Transverse colon (tissue), 3 donors: ENCODE data around the gene RICTOR.

Experiments used
- EP300 ChIP-seq: sonication (generic); formaldehyde crosslinking; IDR thresholded peaks from one replicate; pipeline ENCODE4 v1.6.1; 2017; ENCODE audit warnings: antibody characterized with exemption, low read depth
- TF ChIP-seq, protein P1 (sequence below), 5 experiments: fragments of 200-600 bp in 3 of 5; fragments of 450-650 bp in 2 of 5; sonication (generic) in 3 of 5; IDR thresholded peaks; 1 replicate in 2 of 5; 2 replicates in 3 of 5; pipeline ENCODE4 v1.5.1; 2016 to 2017; ENCODE audit warnings: antibody characterized with exemption in 5 of 5, inconsistent platforms in 3 of 5, mild to moderate bottlenecking in 2 of 5, moderate library complexity in 1 of 5

DNA sequence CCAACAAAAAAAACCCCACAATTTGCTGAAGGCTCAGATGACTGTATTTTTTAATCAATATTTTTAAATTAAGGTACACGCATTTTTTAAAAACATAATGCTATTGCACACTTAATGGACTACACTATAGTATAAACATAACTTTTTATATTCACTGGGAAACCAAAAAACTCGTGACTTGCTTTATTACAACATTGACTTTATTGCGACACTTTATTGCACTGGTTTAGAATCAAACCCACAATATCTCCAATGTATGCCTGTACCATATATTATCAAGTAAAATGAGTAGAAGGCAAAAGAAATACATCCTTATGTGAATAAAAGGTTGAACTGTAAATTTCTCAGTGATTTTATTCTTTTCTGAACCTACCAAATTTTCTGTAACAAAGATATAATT is 53.7 kb downstream of the RICTOR start:
- TF ChIP-seq, protein P1, sequence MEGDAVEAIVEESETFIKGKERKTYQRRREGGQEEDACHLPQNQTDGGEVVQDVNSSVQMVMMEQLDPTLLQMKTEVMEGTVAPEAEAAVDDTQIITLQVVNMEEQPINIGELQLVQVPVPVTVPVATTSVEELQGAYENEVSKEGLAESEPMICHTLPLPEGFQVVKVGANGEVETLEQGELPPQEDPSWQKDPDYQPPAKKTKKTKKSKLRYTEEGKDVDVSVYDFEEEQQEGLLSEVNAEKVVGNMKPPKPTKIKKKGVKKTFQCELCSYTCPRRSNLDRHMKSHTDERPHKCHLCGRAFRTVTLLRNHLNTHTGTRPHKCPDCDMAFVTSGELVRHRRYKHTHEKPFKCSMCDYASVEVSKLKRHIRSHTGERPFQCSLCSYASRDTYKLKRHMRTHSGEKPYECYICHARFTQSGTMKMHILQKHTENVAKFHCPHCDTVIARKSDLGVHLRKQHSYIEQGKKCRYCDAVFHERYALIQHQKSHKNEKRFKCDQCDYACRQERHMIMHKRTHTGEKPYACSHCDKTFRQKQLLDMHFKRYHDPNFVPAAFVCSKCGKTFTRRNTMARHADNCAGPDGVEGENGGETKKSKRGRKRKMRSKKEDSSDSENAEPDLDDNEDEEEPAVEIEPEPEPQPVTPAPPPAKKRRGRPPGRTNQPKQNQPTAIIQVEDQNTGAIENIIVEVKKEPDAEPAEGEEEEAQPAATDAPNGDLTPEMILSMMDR (IDR thresholded peaks at IDR 0.05), result no peak
- no peak for TF ChIP-seq EP300
